HG03095 (cell line): ENCODE results near the gene THRAP3.
A peak's percentile ranks its signal among the peaks of the same experiment; 100 is the strongest.

ENCODE experiments used
- ATAC-seq: cut with Tn5 transposase; IDR thresholded peaks from one replicate; pipeline ENCODE4 v1.9.1; 2021; ENCODE audit warnings: moderate library complexity; ENCODE audit not compliant: unreplicated experiment

THRAP3 gene

GRCh38 chr1:36286802-36287201 is 62.6 kb downstream of the THRAP3 start:
- ATAC-seq, result no peak

- ATAC-seq, result no peak
Observed at GRCh38 chr1:36287595-36287994, 63.4 kb downstream of the THRAP3 start.

- no peak for ATAC-seq
Observed at GRCh38 chr1:36295390-36295789, 71.1 kb downstream of the THRAP3 start.

GRCh38 chr1:36297062-36297461 is 72.8 kb downstream of the THRAP3 start:
- no peak for ATAC-seq

GRCh38 chr1:36298640-36299039 is 74.4 kb downstream of the THRAP3 start:
- no peak for ATAC-seq

- no peak for ATAC-seq
Observed at GRCh38 chr1:36300526-36300925, 76.3 kb downstream of the THRAP3 start.

- ATAC-seq, result no peak
Observed at GRCh38 chr1:36301220-36301619, 77.0 kb downstream of the THRAP3 start.

GRCh38 chr1:36303244-36303643 is 79.0 kb downstream of the THRAP3 start:
- no peak for ATAC-seq

- ATAC-seq, result no peak
Observed at GRCh38 chr1:36303650-36304360, 79.6 kb downstream of the THRAP3 start.

- no peak for ATAC-seq
Observed at GRCh38 chr1:36304521-36304920, 80.3 kb downstream of the THRAP3 start.

GRCh38 chr1:36304970-36305914 is 81.0 kb downstream of the THRAP3 start:
- ATAC-seq, result no peak

GRCh38 chr1:36305915-36306209 is 81.6 kb downstream of the THRAP3 start:
- no peak for ATAC-seq

GRCh38 chr1:36306210-36306901 is 82.1 kb downstream of the THRAP3 start, which contains the start of gene SH3D21:
Gene SH3D21 (plus strand): TSS chr1:36306368. CDS start chr1:36306421, 53 bp downstream.
- peak; percentile 25 for ATAC-seq

GRCh38 chr1:36306902-36307456 is 82.7 kb downstream of the THRAP3 start:
- ATAC-seq, result peak; percentile 93

- no peak for ATAC-seq
Observed at GRCh38 chr1:36307601-36308330, 83.5 kb downstream of the THRAP3 start.

GRCh38 chr1:36309397-36309796 is 85.2 kb downstream of the THRAP3 start:
- no peak for ATAC-seq

- ATAC-seq, result no peak
Observed at GRCh38 chr1:36320291-36320761, 96.1 kb downstream of the THRAP3 start.

GRCh38 chr1:36320767-36321118 is 96.5 kb downstream of the THRAP3 start:
- ATAC-seq, result no peak

GRCh38 chr1:36321119-36321951 is 97.1 kb downstream of the THRAP3 start:
- no peak for ATAC-seq
